Measurements from ENCODE around the gene KCNH8. TPM values are rescaled to one million over a fixed set of nuclear protein-coding genes. Genes with fewer than 3 reads are reported as not detected.

Gene KCNH8
- total and polyA plus RNA-seq, 2 of the 4 experiments (the other 2 are of a cell fraction), result not detected

- no peaks in the 10 kb centered on the region for H3K36me3 ChIP-seq (ENCODE audit: control insufficient read depth, insufficient read depth, low read length)
- no peak overlapping the region for H3K18ac ChIP-seq (ENCODE audit: low read depth, low read length)
- H2BK20ac ChIP-seq (ENCODE audit: low read depth, low read length), result no peak overlapping the region
- H3K9me3 ChIP-seq (ENCODE audit: control insufficient read depth, insufficient read depth, low read length), result peaks cover 20% of the 10 kb centered on the region
- no TSS peak for BruUV-seq (replicated peaks)
- DNase-seq (no peak), ATAC-seq (ENCODE audit: low read depth) (no peak)
- H4K5ac ChIP-seq (ENCODE audit: low read depth, low read length), result no peak overlapping the region
- no peaks in the 10 kb centered on the region for H3K9me1 ChIP-seq (ENCODE audit: insufficient read depth, low read length)
- no peak overlapping the region for H3K9ac ChIP-seq (ENCODE audit: low read depth, low read length)
- H3K56ac ChIP-seq (ENCODE audit: extremely low read depth, insufficient read depth, low read length), result no peak overlapping the region
- dilution Hi-C loops (cut with HindIII; ENCODE audit: low sequenced_read_pairs, unreplicated experiment), result no loop called here
- H4K20me1 ChIP-seq (ENCODE audit: insufficient read depth, low read length), result no peaks in the 10 kb centered on the region
- no peak overlapping the region for H4K8ac ChIP-seq (ENCODE audit: low read depth in 2 of 2, low read length in 2 of 2)
- no peak overlapping the region for H2AK5ac ChIP-seq (ENCODE audit: low read depth, low read length)
- no peak overlapping the region for H2BK15ac ChIP-seq (ENCODE audit: low read depth, low read length)
- H3K4me2 ChIP-seq (ENCODE audit: low read depth, low read length), result no peak overlapping the region
- no CpG with 5 or more reads among the region's 2 CpGs for WGBS, 2 experiments (ENCODE audit: extremely low coverage in 2 of 2, insufficient read length in 1 of 2)
- H3K27ac ChIP-seq (ENCODE audit: insufficient read depth, low read length), result no peak overlapping the region
- H3K14ac ChIP-seq (replicated peaks; ENCODE audit: low read depth, low read length), result no peak overlapping the region
- H2BK5ac ChIP-seq (ENCODE audit: low read depth, low read length, poor library complexity, severe bottlenecking), result no peak overlapping the region
- H3K27me3 ChIP-seq (ENCODE audit: control insufficient read depth, insufficient read depth, low read length), result no peaks in the 10 kb centered on the region
- H3K79me1 ChIP-seq (ENCODE audit: low read depth in 1 of 2, low read length in 2 of 2), result no peaks in the 10 kb centered on the region
- TF ChIP-seq POLR2A (IDR thresholded peaks at IDR 0.05; ENCODE audit: low read depth, low read length), result no peak
- no peak for TF ChIP-seq NFE2L2 (IDR thresholded peaks at IDR 0.05; ENCODE audit: low read depth, low read length)
- TF ChIP-seq RFX5 (IDR thresholded peaks at IDR 0.05; ENCODE audit: low read depth, low read length), result no peak
- TF ChIP-seq, protein P1, sequence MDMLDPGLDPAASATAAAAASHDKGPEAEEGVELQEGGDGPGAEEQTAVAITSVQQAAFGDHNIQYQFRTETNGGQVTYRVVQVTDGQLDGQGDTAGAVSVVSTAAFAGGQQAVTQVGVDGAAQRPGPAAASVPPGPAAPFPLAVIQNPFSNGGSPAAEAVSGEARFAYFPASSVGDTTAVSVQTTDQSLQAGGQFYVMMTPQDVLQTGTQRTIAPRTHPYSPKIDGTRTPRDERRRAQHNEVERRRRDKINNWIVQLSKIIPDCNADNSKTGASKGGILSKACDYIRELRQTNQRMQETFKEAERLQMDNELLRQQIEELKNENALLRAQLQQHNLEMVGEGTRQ (IDR thresholded peaks at IDR 0.05; ENCODE audit: low read depth, low read length), result no peak
- no peak for TF ChIP-seq MAZ (IDR thresholded peaks at IDR 0.05; ENCODE audit: borderline replicate concordance, low read depth, low read length)
- in situ Hi-C loops (cut with MboI; ENCODE audit: low sequenced_read_pairs), result no loop called here
- no peak overlapping the region for H4K91ac ChIP-seq (ENCODE audit: insufficient read depth, low read depth, low read length)
- CTCF ChIA-PET, result no interaction called here
- POLR2A ChIA-PET (ENCODE audit: unreplicated experiment), result no interaction called here
- no peak overlapping the region for H3K4ac ChIP-seq (ENCODE audit: low read depth, low read length)
- no peaks in the 10 kb centered on the region for H3K4me1 ChIP-seq (ENCODE audit: control insufficient read depth, insufficient read depth, low read length)
- no peak overlapping the region for H2AK9ac ChIP-seq (replicated peaks; ENCODE audit: low read depth, low read length, poor library complexity)
- H3K4me3 ChIP-seq (ENCODE audit: insufficient read depth, low read depth, low read length), result no peak overlapping the region
- no peak overlapping the region for H2BK120ac ChIP-seq (ENCODE audit: low read depth, low read length)
- intact Hi-C loops (cut with micrococcal nuclease), result no loop called here
- H2AFZ ChIP-seq (replicated peaks; ENCODE audit: low read length, poor library complexity), result no peak overlapping the region
- H3K23ac ChIP-seq (ENCODE audit: low read depth, low read length), result no peak overlapping the region
Observed at GRCh38 chr3:19215427-19215826, 67.1 kb downstream of the KCNH8 start.
